H9 (cell line): ENCODE measurements around the gene B4GALT3. TPM values are rescaled to one million over a fixed set of nuclear protein-coding genes. Genes with fewer than 3 reads are reported as not detected.
A peak's percentile ranks its signal among the peaks of the same experiment; 100 is the strongest.

Experiments
- DNase-seq: peaks from one replicate; pipeline ENCODE4 v3.0.0-alpha.2; 2017
- H2AFZ ChIP-seq: one replicate; pipeline ENCODE4 v1.6.1; 2013; ENCODE audit warnings: mild to moderate bottlenecking, low read length, control low read depth, moderate library complexity
- H2AK5ac ChIP-seq: 2 replicates; pipeline ENCODE4 v1.6.1; 2013; ENCODE audit warnings: low read length, control low read depth, mixed read lengths; ENCODE audit not compliant: insufficient read length
- H2BK120ac ChIP-seq: one replicate; pipeline ENCODE4 v1.6.1; 2013; ENCODE audit warnings: low read depth, mild to moderate bottlenecking, low read length, control low read depth, inconsistent platforms; ENCODE audit not compliant: poor library complexity, severe bottlenecking
- H2BK12ac ChIP-seq: 2 replicates; pipeline ENCODE4 v1.6.1; 2013; ENCODE audit warnings: low read length, control low read depth, mixed read lengths, low read depth; ENCODE audit not compliant: insufficient read length
- H2BK15ac ChIP-seq: 2 replicates; pipeline ENCODE4 v1.6.1; 2013; ENCODE audit warnings: low read depth, low read length, control low read depth
- H2BK20ac ChIP-seq: one replicate; pipeline ENCODE4 v1.6.1; 2013; ENCODE audit warnings: low read depth, mild to moderate bottlenecking, low read length, control low read depth, inconsistent platforms; ENCODE audit not compliant: poor library complexity, severe bottlenecking
- H2BK5ac ChIP-seq: 2 replicates; pipeline ENCODE4 v1.6.1; 2013; ENCODE audit warnings: low read length, control low read depth, mixed read lengths; ENCODE audit not compliant: insufficient read length
- H3K14ac ChIP-seq: 2 replicates; pipeline ENCODE4 v1.6.1; 2013; ENCODE audit warnings: low read length, control low read depth; ENCODE audit not compliant: insufficient read depth
- H3K18ac ChIP-seq: 2 replicates; pipeline ENCODE4 v1.6.1; 2013; ENCODE audit warnings: low read depth, mild to moderate bottlenecking, mixed read lengths, low read length, control low read depth; ENCODE audit not compliant: insufficient read length
- H3K23ac ChIP-seq: 2 replicates; pipeline ENCODE4 v1.6.1; 2013; ENCODE audit warnings: low read length, control low read depth, mixed read lengths, low read depth; ENCODE audit not compliant: insufficient read length
- H3K23me2 ChIP-seq: 2 replicates; pipeline ENCODE4 v1.6.1; 2013; ENCODE audit warnings: low read depth, mild to moderate bottlenecking, mixed read lengths, low read length, control low read depth; ENCODE audit not compliant: insufficient read length, poor library complexity, severe bottlenecking
- H3K27ac ChIP-seq: 2 replicates; pipeline ENCODE4 v1.5.1; 2013; ENCODE audit warnings: low read length, control low read depth, mixed read lengths, low read depth; ENCODE audit not compliant: insufficient read length
- H3K27me3 ChIP-seq: 2 replicates; pipeline ENCODE4 v1.6.1; 2013; ENCODE audit warnings: low read length, control low read depth, inconsistent platforms; ENCODE audit not compliant: insufficient read depth
- H3K4ac ChIP-seq: 2 replicates; pipeline ENCODE4 v1.6.1; 2013; ENCODE audit warnings: low read depth, mild to moderate bottlenecking, control low read depth, inconsistent platforms, low read length, moderate library complexity
- H3K4me1 ChIP-seq: 2 replicates; pipeline ENCODE4 v1.6.1; 2013; ENCODE audit warnings: low read length, control low read depth, inconsistent platforms; ENCODE audit not compliant: insufficient read depth
- H3K4me2 ChIP-seq: 2 replicates; pipeline ENCODE4 v1.6.1; 2013; ENCODE audit warnings: low read length, control low read depth, mixed read lengths; ENCODE audit not compliant: insufficient read length, insufficient read depth
- H3K56ac ChIP-seq: 2 replicates; pipeline ENCODE4 v1.6.1; 2013; ENCODE audit warnings: low read depth, mild to moderate bottlenecking, mixed read lengths, low read length, control low read depth; ENCODE audit not compliant: insufficient read length
- H3K79me1 ChIP-seq: 2 replicates; pipeline ENCODE4 v1.6.1; 2013; ENCODE audit warnings: low read depth, mild to moderate bottlenecking, moderate library complexity, low read length, control low read depth, inconsistent platforms; ENCODE audit not compliant: insufficient read depth, poor library complexity, severe bottlenecking
- H3K79me2 ChIP-seq: 2 replicates; pipeline ENCODE4 v1.6.1; 2013; ENCODE audit warnings: low read length, control low read depth, inconsistent platforms; ENCODE audit not compliant: insufficient read depth
- H3K9ac ChIP-seq: 2 replicates; pipeline ENCODE4 v1.6.1; 2013; ENCODE audit warnings: low read length, control low read depth, mixed read lengths; ENCODE audit not compliant: insufficient read length; ENCODE audit errors: extremely low read depth
- H3K9me3 ChIP-seq: one replicate; pipeline ENCODE4 v1.6.1; 2013; ENCODE audit warnings: low read depth, low read length, inconsistent platforms; ENCODE audit not compliant: control insufficient read depth
- H3T11ph ChIP-seq: one replicate; pipeline ENCODE4 v1.6.1; 2013; ENCODE audit warnings: mild to moderate bottlenecking, low read length, control low read depth, inconsistent platforms
- H4K20me1 ChIP-seq: one replicate; pipeline ENCODE4 v1.6.1; 2013; ENCODE audit not compliant: control insufficient read depth, insufficient read length, insufficient read depth
- H4K5ac ChIP-seq: 2 replicates; pipeline ENCODE4 v1.6.1; 2013; ENCODE audit warnings: low read depth, mild to moderate bottlenecking, mixed read lengths, low read length, control low read depth; ENCODE audit not compliant: insufficient read length
- H4K8ac ChIP-seq: replicated peaks from 2 replicates; pipeline ENCODE4 v1.6.1; 2013; ENCODE audit warnings: low read length, control low read depth, mixed read lengths, low read depth; ENCODE audit not compliant: insufficient read length
- H4K91ac ChIP-seq: 2 replicates; pipeline ENCODE4 v1.6.1; 2013; ENCODE audit warnings: low read depth, mild to moderate bottlenecking, moderate library complexity, mixed read lengths, low read length, control low read depth; ENCODE audit not compliant: insufficient read length
- H3K27ac Mint-ChIP-seq, 3 experiments: 2 replicates in 2 of 3; 3 replicates in 1 of 3; pipeline ENCODE4 v1.8.0; 2020 to 2021; ENCODE audit warnings: mixed read lengths in 3 of 3, mild to moderate bottlenecking in 1 of 3, moderate library complexity in 1 of 3
- H3K27me3 Mint-ChIP-seq: 2 replicates; pipeline ENCODE4 v1.8.0; 2021; ENCODE audit warnings: low read depth, mild to moderate bottlenecking, moderate library complexity, mixed read lengths
- H3K36me3 Mint-ChIP-seq, 3 experiments: 2 replicates in 2 of 3; 3 replicates in 1 of 3; pipeline ENCODE4 v1.8.0; 2020 to 2021; ENCODE audit warnings: low read depth in 3 of 3, mixed read lengths in 3 of 3; ENCODE audit not compliant: insufficient read depth in 1 of 3
- H3K4me1 Mint-ChIP-seq, 2 experiments: 2 replicates each; pipeline ENCODE4 v1.8.0; 2020; ENCODE audit warnings: mixed read lengths in 2 of 2
- H3K4me3 Mint-ChIP-seq, 2 experiments: 2 replicates in 1 of 2; 3 replicates in 1 of 2; pipeline ENCODE4 v1.8.0; 2020 to 2021; ENCODE audit warnings: mild to moderate bottlenecking in 2 of 2, mixed read lengths in 2 of 2, moderate library complexity in 1 of 2
- H3K9me3 Mint-ChIP-seq, 2 experiments: 2 replicates in 1 of 2; 3 replicates in 1 of 2; pipeline ENCODE4 v1.8.0; 2020; ENCODE audit warnings: mild to moderate bottlenecking in 2 of 2, mixed read lengths in 2 of 2, moderate library complexity in 1 of 2
- WGBS: extraction: QIAGEN DNeasy Blood & Tissue Kit; methylation state at CpG from one replicate; pipeline ENCODE4 v1.1.7; 2013; ENCODE audit warnings: missing lambda C conversion rate, low lambda C conversion rate, mixed read lengths; ENCODE audit not compliant: insufficient read length; ENCODE audit errors: extremely low coverage; 5-methylcytosine and 5-hydroxymethylcytosine counted together
- total RNA-seq: library from RNA; stranded (reverse); gene quantifications from 2 replicates; pipeline ENCODE4 v1.2.1, GENCODE V29; 2021
- TF ChIP-seq, protein P1 (sequence below): fragments of 200-600 bp; sonication (generic); conservative IDR thresholded peaks from 3 replicates; pipeline ENCODE4 v1.8.0; 2021; ENCODE audit warnings: antibody characterized with exemption, mild to moderate bottlenecking

The B4GALT3 gene
- total RNA-seq, 1 experiment from 2014 or later: 31.8 TPM

DNA sequence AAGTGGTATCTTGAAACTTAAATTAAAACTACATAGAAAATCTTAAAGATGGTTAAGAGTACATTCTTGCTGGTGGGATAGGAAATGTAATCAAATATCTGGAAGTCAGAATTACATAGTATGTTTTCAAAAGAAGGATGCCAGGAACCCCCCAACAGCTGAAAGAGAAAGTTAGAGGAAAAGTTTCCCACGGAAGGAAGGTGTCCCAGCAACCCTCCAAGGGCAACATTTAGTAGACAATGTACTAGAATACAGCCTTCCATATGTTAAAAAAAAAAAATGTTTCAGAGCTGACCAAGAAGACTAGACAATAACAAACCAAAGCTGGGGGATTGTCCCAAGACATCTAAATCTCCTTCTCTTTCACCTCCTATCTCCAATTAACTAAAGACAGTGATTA is 47.0 kb downstream of the B4GALT3 start:
- Histone ChIP-seq H3K79me1 (peaks cover 8% of the 10 kb centered on the region), H4K5ac (no peak overlapping the region), H2BK5ac (no peak overlapping the region), H3K23ac (no peak overlapping the region), H2BK20ac (no peak overlapping the region), H3K79me2 (peaks cover 6% of the 10 kb centered on the region; the same call in 1 of the 2 replicates), H2AFZ (no peak overlapping the region), H3K9ac (no peak overlapping the region), H3K23me2 (peaks cover 13% of the 10 kb centered on the region), H4K91ac (no peak overlapping the region), H3K4me2 (peak overlapping the region; percentile 98), H2AK5ac (no peak overlapping the region), H3K14ac (no peak overlapping the region), H4K8ac (no peak overlapping the region), H2BK15ac (no peak overlapping the region), H3K27me3 (no peaks in the 10 kb centered on the region), H3K56ac (no peak overlapping the region), H3K18ac (no peak overlapping the region), H3K9me3 (no peaks in the 10 kb centered on the region), H3K4me1 (no peaks in the 10 kb centered on the region), H3K27ac (no peak overlapping the region), H4K20me1 (no peaks in the 10 kb centered on the region), H3K4ac (no peak overlapping the region), H2BK12ac (no peak overlapping the region), H3T11ph (no peak overlapping the region), H2BK120ac (no peak overlapping the region)
- no peaks in the 10 kb centered on the region for H3K27me3 Mint-ChIP-seq
- DNase-seq: no peak
- TF ChIP-seq, protein P1, sequence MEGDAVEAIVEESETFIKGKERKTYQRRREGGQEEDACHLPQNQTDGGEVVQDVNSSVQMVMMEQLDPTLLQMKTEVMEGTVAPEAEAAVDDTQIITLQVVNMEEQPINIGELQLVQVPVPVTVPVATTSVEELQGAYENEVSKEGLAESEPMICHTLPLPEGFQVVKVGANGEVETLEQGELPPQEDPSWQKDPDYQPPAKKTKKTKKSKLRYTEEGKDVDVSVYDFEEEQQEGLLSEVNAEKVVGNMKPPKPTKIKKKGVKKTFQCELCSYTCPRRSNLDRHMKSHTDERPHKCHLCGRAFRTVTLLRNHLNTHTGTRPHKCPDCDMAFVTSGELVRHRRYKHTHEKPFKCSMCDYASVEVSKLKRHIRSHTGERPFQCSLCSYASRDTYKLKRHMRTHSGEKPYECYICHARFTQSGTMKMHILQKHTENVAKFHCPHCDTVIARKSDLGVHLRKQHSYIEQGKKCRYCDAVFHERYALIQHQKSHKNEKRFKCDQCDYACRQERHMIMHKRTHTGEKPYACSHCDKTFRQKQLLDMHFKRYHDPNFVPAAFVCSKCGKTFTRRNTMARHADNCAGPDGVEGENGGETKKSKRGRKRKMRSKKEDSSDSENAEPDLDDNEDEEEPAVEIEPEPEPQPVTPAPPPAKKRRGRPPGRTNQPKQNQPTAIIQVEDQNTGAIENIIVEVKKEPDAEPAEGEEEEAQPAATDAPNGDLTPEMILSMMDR: no peak
- no CpG with 5 or more reads among the region's 1 CpG for WGBS
- peak overlapping the region in 1 of 3 experiments; percentile 23; a peak in 1 of 7 replicates for H3K27ac Mint-ChIP-seq
- H3K36me3 Mint-ChIP-seq: peaks cover 13 to 47% (median 47%) of the 10 kb centered on the region in 3 experiments; a peak in 6 of 7 replicates
- H3K9me3 Mint-ChIP-seq: no peaks in the 10 kb centered on the region; a peak in 1 of 5 replicates
- peaks cover 18 to 19% of the 10 kb centered on the region in 2 experiments for H3K4me1 Mint-ChIP-seq
- peak overlapping the region in 1 of 2 experiments; percentile 11; a peak in 3 of 5 replicates for H3K4me3 Mint-ChIP-seq
